Activated T-cell treated with anti-CD3 and anti-CD28 coated beads for 1 hour (primary cell): Measurements from ENCODE around the gene SLC38A3.

Experiments used
- DNase-seq: peaks from one replicate; pipeline ENCODE4 v3.0.0-alpha.2; 2020; ENCODE audit warnings: low read depth

Gene SLC38A3

GRCh38 chr3:50268703-50269451 lies 63.8 kb downstream of the SLC38A3 start, which contains the start of gene SEMA3B:
TSS of gene SEMA3B (plus strand) at chr3:50269147. CDS start at chr3:50269241, 94 bp downstream.
- DNase-seq, result no peak

DNA sequence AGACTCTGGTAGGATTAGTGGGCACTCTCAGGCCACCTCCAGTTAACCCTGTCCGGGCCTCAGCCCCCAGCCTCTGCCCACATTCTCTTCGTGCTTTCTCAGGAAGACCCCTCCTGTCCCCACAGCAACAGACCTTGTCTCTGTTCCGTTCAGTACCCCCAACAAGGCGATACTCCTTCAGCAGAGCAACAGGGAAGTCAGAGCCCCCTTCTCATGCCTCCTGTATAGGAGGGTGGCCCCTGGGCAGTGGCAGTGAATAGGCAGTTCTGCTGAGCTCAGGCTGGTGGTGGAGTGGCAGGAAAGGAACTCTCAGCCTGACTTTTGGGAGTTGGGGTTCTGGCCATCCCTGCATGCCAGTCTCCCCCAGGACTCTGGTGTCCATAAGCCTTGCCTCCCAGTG lies 64.4 kb downstream of the SLC38A3 start:
- DNase-seq, result no peak

GRCh38 chr3:50269977-50270413 lies 64.9 kb downstream of the SLC38A3 start:
- no peak for DNase-seq

DNA sequence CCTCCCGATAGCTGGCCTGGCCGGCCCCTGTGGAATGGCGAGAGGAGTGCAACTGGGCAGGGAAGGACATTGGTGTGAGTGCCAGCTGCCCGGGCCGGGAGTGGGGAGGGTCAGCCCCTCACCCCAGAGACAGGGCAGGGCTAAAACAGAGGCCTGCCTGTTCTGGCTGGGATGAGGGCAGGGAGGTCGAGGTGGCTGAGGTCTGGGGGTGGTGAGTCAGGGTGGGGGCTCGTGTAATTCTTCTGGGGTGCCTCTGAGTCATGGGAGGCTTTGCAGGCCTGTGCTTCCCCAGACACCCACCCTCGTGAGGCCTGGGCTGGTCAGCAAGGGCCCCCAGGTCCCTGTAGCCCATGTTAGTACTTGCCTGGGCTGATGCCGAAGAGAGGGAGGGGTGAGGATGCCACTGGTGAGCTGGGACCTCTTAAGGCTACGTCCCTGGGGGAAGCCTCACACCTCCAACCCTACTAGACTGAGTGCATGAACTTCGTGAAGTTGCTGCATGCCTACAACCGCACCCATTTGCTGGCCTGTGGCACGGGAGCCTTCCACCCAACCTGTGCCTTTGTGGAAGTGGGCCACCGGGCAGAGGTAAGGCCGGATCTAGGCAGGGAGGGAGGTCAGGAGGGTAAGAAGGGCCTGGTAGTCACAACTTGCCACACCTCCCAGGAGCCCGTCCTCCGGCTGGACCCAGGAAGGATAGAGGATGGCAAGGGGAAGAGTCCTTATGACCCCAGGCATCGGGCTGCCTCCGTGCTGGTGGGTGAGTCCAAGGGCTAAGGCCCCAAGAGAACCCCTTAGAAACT lies 65.6 kb downstream of the SLC38A3 start:
- no peak for DNase-seq
